ENCODE measurements around the gene LRP5. TPM values are rescaled to one million over a fixed set of nuclear protein-coding genes. Genes with fewer than 3 reads are reported as not detected.

The LRP5 gene
- total and polyA plus RNA-seq, 9 of the 15 experiments (the other 6 are each of a cell fraction or from before 2014, with no cell fraction given), result 0.48 to 44.2 (median 13.5) TPM

- Histone ChIP-seq H3K36me3 (ENCODE audit: control insufficient read depth, insufficient read depth, low read length) (peaks cover 76% of the 10 kb centered on the region; the same call in 2 of the 3 replicates), H3K27ac (ENCODE audit: extremely low read depth, low read depth, low read length) (peak overlapping the region; percentile 79; the same call in 2 of the 3 replicates), H3K9me1 (ENCODE audit: control insufficient read depth, insufficient read depth, low read length) (peaks cover 12% of the 10 kb centered on the region), H3K27me3 (ENCODE audit: control insufficient read depth in 2 of 2, insufficient read depth in 2 of 2, low read length in 2 of 2) (no peaks in the 10 kb centered on the region), H3K9ac (ENCODE audit: insufficient read depth in 1 of 2, low read depth in 2 of 2, low read length in 2 of 2) (peak overlapping the region; percentile 41 to 73; a peak in 3 of 4 replicates), H3K4me1 (replicated peaks in 1 of 2; ENCODE audit: control insufficient read depth in 2 of 2, insufficient read depth in 2 of 2, low read length in 2 of 2) (peaks cover 15 to 44% of the 10 kb centered on the region in 2 experiments; a peak in 4 of 5 replicates), H3K9me3 (replicated peaks; ENCODE audit: control insufficient read depth, insufficient read depth, low read depth, low read length) (no peaks in the 10 kb centered on the region), H3K4me3 (no peak overlapping the region), H3K79me2 (ENCODE audit: control insufficient read depth, insufficient read depth, low read length) (no peaks in the 10 kb centered on the region), H3K4me2 (ENCODE audit: insufficient read depth, low read length) (peak overlapping the region; percentile 68), H2AFZ (ENCODE audit: low read depth, low read length) (peak overlapping the region; percentile 83), H4K20me1 (replicated peaks; ENCODE audit: control insufficient read depth, insufficient read depth, low read length) (no peaks in the 10 kb centered on the region; the same call in 1 of the 2 replicates)
- ChIA-PET POLR2A (interaction anchor here (0.6 kb wide), 2 partner anchors 23 to 25 kb away, joined by 3 read pairs; no protein-coding TSS in a partner anchor), CTCF (ENCODE audit: low intra/inter-chr PET ratio) (no interaction called here)
- FAIRE-seq, result peak; percentile 96
- 54% methylated on average over 33 of the region's 34 CpGs for WGBS (ENCODE audit: insufficient coverage, low coverage, missing lambda C conversion rate)
- peak; percentile 91 for ATAC-seq
- DNase-seq (ENCODE audit: extremely low read depth in 1 of 4, low spot score in 3 of 4), result peak; percentile 67 to 82 (median 68)
- intact Hi-C loops (cut with micrococcal nuclease) (no loop called here), in situ Hi-C loops (cut with MboI) (no loop called here)
- no TSS peak for BruUV-seq (replicated peaks)
- no peak for TF ChIP-seq ZFP30 (CRISPR knock-in tag; IDR thresholded peaks at IDR 0.05; ENCODE audit: borderline replicate concordance)
- TF ChIP-seq MTF1 (CRISPR knock-in tag; IDR thresholded peaks at IDR 0.05; ENCODE audit: borderline replicate concordance), result no peak
- no peak for TF ChIP-seq SMAD2 (IDR thresholded peaks at IDR 0.05; ENCODE audit: low read depth, low read length)
- no peak for TF ChIP-seq SETDB1 (IDR thresholded peaks at IDR 0.05; ENCODE audit: low read length)
- TF ChIP-seq ATF1 (CRISPR knock-in tag; IDR thresholded peaks at IDR 0.05), result no peak
- no peak for TF ChIP-seq ATF1 (tag; IDR thresholded peaks at IDR 0.05)
- TF ChIP-seq MCM2 (IDR thresholded peaks at IDR 0.05; ENCODE audit: low read depth), result no peak
- peak; percentile 47 for TF ChIP-seq EGR1 (conservative IDR thresholded peaks at IDR 0.05)
- TF ChIP-seq SRSF1 (IDR thresholded peaks at IDR 0.05; ENCODE audit: low read depth, low read length), result no peak
- no peak for TF ChIP-seq ZNF644 (tag; IDR thresholded peaks at IDR 0.05; ENCODE audit: low read depth)
- TF ChIP-seq TCF7 (IDR thresholded peaks at IDR 0.05; ENCODE audit: borderline replicate concordance), result no peak
- peak; percentile 55; the same call in 1 of the 2 replicates for TF ChIP-seq SMARCA5 (IDR thresholded peaks at IDR 0.05)
- TF ChIP-seq ZNF121 (CRISPR knock-in tag; conservative IDR thresholded peaks at IDR 0.05), result no peak
- peak; percentile 59 for TF ChIP-seq ARID1B (IDR thresholded peaks at IDR 0.05)
- no peak for TF ChIP-seq NFXL1 (CRISPR knock-in tag; IDR thresholded peaks at IDR 0.05)
- TF ChIP-seq NR2F6 (CRISPR knock-in tag; IDR thresholded peaks at IDR 0.05), result no peak
- peak; percentile 8 for TF ChIP-seq PRDM10 (IDR thresholded peaks at IDR 0.05; ENCODE audit: partially characterized antibody)
- no peak for TF ChIP-seq MEF2D (tag; conservative IDR thresholded peaks at IDR 0.05; ENCODE audit: low read depth)
- TF ChIP-seq IFI16 (CRISPR knock-in tag; IDR thresholded peaks at IDR 0.05), result no peak
- TF ChIP-seq DIDO1 (tag; IDR thresholded peaks at IDR 0.05; ENCODE audit: low read depth), result 0 out of 2 replicates have a peak, but pooled peaks have one; percentile 17
Observed at GRCh38 chr11:68436985-68437926, 124.9 kb downstream of the LRP5 start.

All from K562 (cell line).